Measurements from ENCODE around the gene BPNT1.

- TF ChIP-seq POLR2AphosphoS5 (IDR thresholded peaks at IDR 0.05) (no peak), CTCF (IDR thresholded peaks at IDR 0.05; ENCODE audit: poor library complexity, severe bottlenecking) (no peak), REST (IDR thresholded peaks at IDR 0.05; ENCODE audit: borderline replicate concordance) (no peak), EP300 (conservative IDR thresholded peaks at IDR 0.05; ENCODE audit: poor library complexity, severe bottlenecking) (no peak), MXI1 (conservative IDR thresholded peaks at IDR 0.05; ENCODE audit: poor library complexity, severe bottlenecking) (no peak), TAF1 (IDR thresholded peaks at IDR 0.05; ENCODE audit: low read depth) (no peak)
These were observed 27.0 kb downstream of the BPNT1 start for GRCh38 chr1:220062629-220063028.

Measured in neural cell (in vitro differentiated cells).